Measurements from ENCODE around the gene SHISAL1.

The SHISAL1 gene

GRCh38 chr22:44298406-44299091 lies 14.2 kb downstream of the SHISAL1 start:
- no peak for DNase-seq

DNA sequence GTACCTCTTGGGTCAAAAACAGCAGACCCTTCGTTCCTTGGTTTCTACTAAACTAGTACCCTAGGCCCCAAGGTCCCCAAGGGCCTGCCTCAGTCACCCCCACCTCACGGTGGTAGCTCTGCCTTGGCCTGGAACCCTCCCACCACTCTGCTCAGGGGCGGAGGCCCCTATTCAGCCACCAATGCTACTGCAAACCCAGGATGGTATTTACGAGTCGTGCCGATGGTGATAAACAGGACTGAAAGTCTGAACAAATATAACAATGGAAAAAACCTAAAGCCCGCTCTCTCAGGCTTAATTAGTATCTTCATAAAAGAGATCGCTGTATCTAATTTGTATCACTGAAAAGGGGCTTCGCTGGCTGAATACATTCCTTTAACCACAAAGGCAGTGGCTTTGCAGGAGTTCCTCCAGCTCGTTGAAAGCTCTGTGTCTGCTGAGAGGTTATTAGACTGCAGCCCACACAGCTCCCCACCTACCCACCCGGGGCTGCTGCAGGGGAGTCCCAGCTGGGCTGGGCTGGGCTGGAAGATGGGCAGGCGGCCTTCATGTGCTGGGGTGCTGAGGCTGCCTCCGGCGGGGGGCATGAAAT lies 15.2 kb downstream of the SHISAL1 start:
- no peak for DNase-seq

GRCh38 chr22:44295406-44295805 lies 17.3 kb downstream of the SHISAL1 start:
- DNase-seq, result no peak

DNA sequence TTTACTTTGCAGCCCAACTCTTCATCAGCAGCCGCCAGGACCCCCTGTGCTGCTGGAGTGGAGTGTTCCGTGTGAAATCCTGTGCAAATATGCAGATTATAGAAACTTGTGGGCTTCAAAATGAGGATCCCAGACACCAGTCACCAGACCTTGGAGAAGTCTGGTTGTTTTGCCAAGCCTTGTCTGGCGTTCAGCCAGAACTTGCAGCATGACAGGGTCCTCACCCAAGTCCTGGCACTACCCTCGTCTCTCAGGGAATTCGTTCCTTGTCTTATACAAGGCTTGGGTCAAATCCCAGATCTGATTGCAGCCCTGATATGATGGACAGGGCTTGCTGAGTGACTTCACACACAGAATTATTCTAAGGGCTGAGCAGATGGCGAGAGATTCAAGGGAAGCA lies 18.9 kb downstream of the SHISAL1 start:
- no peak for DNase-seq

GRCh38 chr22:44293034-44293433 lies 19.7 kb downstream of the SHISAL1 start:
- no peak for DNase-seq

DNA sequence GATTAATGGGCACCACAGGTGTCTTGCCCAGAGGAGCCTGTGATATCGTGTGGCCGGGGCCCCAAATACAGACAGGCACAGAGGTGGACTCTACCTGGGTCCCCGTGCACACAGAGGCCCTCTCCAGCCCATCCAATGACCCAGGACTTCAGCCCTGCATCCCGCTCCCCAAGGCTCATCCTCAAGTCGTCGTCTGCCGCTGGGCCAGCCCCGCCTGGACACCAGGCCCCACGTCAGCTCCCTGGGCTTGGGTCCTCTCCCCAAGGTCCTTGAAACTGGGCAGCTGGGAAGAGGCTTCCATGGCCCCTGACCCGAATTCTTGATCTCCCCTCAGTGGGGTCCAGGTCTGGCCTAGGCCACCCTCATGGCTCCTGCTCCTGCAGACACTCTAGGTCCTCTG lies 20.2 kb downstream of the SHISAL1 start:
- no peak for DNase-seq

DNA sequence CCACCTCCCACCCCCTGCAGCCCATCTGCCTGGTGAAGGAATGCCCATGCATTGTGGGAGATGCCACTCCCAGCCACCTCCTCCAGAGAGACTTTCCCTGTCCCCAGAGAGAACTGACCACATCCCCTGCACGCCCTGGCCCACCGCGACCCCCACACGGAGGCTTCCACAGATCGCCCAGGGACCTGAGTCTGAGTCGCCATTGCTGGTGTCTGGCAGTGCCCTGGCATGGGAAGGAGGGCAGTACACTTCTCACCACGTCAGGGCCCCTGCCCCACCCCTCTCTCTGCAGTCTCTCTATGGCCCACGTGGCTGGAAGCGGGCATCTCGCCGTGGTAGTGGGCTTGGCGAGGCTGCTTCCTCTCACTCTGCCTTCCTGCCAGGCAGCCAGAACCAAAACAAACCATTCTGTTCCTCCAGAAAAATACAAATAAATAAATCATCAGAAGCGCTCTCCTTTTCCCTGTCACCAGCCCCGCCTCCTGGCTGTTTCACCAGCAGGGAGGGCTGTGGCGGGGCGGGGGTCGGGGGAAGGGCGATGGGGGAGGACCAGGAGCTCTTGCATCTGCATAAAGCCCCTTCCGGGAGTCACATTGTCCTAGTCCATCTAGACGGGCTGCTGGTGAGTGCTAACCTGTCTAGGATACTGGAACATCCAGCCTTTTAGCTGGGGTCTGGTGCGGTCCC lies 20.9 kb downstream of the SHISAL1 start:
- DNase-seq, result no peak

GRCh38 chr22:44291265-44291664 lies 21.5 kb downstream of the SHISAL1 start:
- DNase-seq, result no peak

- DNase-seq, result no peak
Observed at GRCh38 chr22:44289414-44290171, 23.2 kb downstream of the SHISAL1 start.

GRCh38 chr22:44288913-44289312 lies 23.8 kb downstream of the SHISAL1 start:
- DNase-seq, result no peak

GRCh38 chr22:44287741-44288140 lies 25.0 kb downstream of the SHISAL1 start:
- no peak for DNase-seq

GRCh38 chr22:44287121-44287693 lies 25.5 kb downstream of the SHISAL1 start:
- DNase-seq, result no peak

DNA sequence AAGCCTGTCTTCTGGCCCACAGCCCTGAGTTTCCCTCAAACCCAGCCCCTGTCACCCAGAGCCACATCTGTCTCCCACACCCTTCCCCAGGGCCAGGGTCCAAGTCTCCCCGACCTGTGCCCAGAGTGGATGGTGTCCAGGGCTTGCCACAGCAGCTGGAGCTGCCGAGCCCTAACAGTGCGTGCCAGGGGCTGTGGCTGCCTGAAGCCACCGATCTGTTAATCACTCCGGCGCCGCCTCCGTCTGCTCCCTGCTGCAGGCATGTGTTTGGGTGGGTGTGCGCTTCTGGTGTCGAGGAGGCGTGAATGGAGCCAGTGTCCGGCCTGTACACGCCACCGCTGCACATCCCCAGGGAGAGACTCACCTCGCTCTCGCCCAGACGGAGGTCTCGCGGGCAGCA lies 26.1 kb downstream of the SHISAL1 start:
- DNase-seq, result no peak

DNA sequence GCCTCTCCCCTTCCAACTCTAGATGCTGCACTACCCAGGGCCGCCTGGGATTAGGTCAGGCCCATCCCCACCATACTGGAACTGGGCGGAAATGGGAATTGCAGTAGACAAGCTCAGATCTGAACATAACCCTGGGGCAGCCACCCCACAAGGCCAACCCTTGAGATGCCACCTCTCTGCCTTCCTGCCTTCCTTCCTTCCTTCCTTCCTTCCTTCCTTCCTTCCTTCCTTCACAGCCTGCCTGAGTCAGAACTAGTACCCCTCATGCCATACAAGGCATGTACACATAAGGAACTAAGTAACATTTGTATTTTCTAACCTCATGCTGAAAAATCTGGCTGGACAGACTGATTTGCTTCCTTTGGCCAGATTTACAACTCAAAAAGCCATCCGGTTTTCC lies 28.0 kb downstream of the SHISAL1 start:
- DNase-seq, result no peak

DNA sequence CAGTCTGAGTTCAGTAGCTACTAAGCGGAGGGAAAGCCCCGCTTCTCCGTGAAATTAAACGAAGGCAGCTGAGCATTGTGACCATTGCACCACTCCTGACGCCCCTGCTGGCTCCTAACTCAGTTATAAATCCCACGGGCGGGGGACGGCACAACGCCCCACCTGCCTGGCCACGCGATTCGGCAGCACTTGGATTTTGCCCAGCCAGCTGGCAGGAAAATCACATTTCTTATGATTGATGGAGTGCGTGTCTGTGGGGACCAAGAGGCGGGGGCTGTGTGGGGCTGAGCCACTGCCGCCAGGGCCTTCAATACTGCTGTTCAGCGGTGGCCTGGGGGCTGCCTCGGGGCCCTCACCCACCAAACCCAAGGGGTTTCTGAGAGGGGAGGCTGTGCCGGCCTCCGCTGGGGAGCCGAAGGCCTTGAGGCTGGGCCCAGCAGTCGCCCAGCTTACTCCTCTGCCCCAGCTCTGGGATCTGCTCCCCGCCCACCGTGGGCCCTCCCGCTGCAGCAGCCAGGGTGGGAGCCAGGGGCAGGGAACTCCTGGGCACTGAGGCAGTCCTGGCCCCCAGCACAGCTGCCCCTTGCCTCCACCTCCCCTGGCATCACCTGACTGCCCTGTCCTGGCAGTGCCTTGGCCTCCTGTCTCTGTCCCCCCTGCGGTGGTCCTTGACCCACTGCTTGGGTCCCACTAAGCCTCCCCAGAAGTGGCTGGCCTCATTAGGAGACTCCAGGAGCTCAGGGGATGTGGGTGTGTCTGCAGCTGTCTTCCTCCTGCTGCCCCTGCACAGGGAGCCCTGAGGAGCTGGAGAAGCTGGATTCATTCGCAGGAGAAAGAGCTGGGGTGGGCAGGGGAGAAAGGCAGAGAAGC lies 30.7 kb downstream of the SHISAL1 start:
- DNase-seq, result no peak

DNA sequence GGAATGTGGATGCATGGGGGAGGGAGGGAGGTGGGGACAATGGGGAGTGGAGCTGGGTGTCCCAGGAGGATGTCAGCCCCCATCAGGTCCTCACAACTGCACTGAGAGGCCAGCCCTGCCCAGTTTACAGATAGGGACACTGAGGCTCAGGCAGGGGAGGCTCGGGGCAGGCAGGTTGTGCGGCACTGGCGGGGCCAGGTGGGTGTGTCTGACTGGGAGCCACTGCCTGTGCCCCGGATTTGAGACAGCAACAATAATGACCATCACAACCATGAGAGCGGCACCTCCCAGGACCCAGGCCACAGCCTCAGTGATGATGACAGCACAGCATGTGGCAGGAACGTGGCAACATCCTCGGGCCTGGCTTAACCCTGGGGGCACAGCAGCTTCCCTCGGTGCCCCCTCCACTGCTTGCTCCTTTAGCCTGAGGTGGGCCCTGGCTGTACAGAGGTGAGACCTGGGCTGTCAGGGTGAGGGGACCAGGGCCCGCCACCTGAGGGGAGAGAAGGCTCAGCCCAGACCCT lies 32.0 kb downstream of the SHISAL1 start:
- DNase-seq, result no peak

- DNase-seq, result no peak
Observed at GRCh38 chr22:44279069-44279360, 33.7 kb downstream of the SHISAL1 start.

DNA sequence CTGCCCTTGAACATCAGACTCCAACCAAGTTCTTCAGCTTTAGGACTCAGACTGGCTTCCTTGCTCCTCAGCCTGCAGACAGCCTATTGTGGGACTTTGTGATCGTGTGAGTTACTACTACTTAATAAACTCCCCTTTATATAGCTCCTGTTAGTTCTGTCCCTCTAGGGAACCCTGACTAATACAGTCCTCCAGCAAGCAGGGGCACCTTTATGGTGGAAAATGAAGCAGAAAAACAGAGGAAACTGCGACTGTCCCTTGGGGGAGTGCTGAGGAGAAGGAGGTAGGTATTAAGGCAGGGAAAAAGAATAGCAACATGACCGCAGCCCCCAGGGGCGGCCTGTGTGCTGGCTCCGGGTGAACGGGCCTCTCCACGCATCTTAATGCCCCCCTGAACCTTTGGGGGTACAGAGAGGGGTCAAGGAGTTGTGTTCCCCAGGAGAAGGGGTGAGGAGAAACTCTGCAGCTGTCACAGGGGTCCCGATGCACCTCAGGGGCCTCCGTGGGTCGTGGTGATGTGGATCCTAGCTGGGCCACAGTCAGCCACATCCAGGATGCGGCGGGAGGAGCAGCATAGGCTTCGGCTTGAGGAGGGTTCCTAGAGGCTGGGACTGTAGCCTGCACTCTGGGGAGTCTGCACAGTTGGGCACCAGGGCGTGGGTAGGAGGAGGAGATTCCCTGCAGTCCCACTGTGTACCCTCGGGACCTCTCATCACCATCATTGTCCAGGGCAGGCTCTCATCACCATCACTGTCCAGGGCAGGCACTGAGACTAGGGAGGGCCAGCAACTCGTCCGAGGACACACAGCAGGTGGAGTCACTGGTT lies 34.3 kb downstream of the SHISAL1 start:
- DNase-seq, result no peak

- no peak for DNase-seq
Observed at GRCh38 chr22:44277386-44278135, 35.2 kb downstream of the SHISAL1 start.

DNA sequence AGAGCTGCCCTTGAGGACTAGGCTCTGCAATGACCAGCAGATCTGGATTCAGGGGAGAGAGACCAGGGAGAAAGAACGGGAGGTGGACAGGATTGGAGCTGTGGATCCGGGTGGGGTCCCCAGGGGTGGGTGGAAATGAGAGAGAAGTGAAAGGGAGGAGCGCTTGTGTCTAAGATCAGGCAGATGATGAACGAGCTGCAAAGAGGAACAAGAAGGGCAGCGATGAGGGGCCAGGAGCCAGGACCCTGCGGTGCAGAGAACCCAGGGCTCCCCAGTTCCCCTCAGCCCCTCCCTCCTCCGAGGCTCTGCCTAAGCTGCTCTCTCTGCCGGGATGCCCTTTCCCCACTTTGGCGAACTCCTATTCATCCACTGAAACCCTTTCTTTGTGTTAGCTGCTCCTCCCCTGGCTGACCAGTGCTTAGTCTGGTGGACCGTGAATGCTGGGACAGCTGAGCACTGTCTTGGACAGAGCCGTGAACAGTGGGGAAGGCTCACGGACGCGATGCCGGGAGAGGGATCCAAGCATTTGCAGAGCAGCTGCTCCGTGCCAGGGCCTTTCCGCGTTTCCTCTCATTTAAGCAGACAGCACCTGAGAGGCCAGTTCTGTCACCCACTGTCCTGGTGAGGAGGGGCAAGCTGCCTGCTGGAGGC lies 35.9 kb downstream of the SHISAL1 start:
- DNase-seq, result no peak
